ENCODE data around the gene CLDN9. TPM values are rescaled to one million over a fixed set of nuclear protein-coding genes. Genes with fewer than 3 reads are reported as not detected.

Gene CLDN9
- total RNA-seq, 1 donor from 2014 or later: not detected

DNA sequence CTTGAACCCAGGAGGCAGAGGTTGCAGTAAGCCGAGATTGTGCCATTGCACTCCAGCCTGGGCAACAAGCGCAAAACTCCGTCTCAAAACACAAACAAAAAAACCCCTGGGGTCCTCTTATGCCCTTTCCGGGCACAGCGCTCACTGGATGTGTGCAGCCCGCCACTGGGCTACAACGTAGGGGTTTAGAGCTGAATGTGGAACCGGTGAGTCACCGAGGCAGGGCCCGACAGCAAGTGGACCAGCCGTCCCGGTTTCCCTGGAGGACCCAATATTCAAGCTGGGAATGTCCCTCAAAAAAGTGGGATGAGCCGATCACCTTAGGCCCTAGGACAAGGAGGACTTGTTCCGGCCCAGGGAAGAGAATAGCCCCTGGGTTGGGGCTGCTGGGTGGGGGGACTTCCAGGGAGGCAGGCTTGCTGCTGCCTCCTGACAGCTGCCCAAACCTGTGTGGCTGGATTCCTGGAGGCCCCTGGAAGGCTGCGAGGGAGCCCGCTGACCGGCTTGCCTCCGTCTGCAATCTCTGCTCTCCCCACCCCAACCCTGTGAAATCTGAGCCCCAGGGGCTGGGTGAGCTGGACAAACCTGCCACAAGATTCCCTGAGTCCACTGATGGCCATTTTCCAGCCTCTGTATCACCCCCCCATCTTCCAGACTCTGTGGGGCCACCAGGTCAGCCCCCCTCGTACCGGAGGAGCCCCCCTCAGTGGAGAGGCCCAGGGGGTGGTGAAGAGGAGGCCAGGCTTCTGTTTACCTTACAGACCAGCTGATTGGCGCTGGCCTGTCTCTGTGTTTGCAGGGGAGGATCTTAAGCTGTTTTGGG is 2.9 kb upstream of the CLDN9 start:
- H3K36me3 Mint-ChIP-seq (ENCODE audit: unreplicated experiment): no peaks in the 10 kb centered on the region
- H3K4me3 Mint-ChIP-seq (ENCODE audit: unreplicated experiment): no peak overlapping the region
- H3K4me1 Mint-ChIP-seq (ENCODE audit: unreplicated experiment): peaks cover 10% of the 10 kb centered on the region
- TF ChIP-seq, protein P1, sequence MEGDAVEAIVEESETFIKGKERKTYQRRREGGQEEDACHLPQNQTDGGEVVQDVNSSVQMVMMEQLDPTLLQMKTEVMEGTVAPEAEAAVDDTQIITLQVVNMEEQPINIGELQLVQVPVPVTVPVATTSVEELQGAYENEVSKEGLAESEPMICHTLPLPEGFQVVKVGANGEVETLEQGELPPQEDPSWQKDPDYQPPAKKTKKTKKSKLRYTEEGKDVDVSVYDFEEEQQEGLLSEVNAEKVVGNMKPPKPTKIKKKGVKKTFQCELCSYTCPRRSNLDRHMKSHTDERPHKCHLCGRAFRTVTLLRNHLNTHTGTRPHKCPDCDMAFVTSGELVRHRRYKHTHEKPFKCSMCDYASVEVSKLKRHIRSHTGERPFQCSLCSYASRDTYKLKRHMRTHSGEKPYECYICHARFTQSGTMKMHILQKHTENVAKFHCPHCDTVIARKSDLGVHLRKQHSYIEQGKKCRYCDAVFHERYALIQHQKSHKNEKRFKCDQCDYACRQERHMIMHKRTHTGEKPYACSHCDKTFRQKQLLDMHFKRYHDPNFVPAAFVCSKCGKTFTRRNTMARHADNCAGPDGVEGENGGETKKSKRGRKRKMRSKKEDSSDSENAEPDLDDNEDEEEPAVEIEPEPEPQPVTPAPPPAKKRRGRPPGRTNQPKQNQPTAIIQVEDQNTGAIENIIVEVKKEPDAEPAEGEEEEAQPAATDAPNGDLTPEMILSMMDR (IDR thresholded peaks at IDR 0.05): no peak
- peaks cover 50% of the 10 kb centered on the region for H3K27me3 Mint-ChIP-seq (ENCODE audit: unreplicated experiment)
- no peak overlapping the region for H3K27ac Mint-ChIP-seq (ENCODE audit: unreplicated experiment)
- no peak for DNase-seq (ENCODE audit: extremely low spot score, unreplicated experiment)
- H3K9me3 Mint-ChIP-seq (ENCODE audit: unreplicated experiment): no peaks in the 10 kb centered on the region

DNA sequence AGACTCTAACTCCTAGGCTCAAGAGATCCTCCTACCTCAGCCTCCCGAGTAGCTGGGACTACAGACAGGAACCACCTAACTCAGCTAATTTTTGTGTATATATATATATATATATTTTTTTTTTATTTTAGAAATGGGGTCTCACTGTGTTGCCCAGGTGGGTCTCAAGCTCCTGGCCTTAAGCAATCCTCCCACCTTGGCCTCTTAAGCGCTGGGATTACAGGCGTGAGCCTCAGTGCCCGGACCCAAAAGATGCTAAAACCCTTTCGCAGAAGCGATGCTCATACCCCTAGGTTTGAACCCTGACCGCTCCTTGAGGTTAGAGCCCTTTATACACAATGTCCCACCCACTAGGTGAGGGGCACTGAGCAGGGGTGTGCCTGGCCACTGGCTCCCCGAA is 2.2 kb upstream of the CLDN9 start:
- H3K27me3 Mint-ChIP-seq (ENCODE audit: unreplicated experiment): peaks cover 47% of the 10 kb centered on the region
- no peak overlapping the region for H3K4me3 Mint-ChIP-seq (ENCODE audit: unreplicated experiment)
- H3K4me1 Mint-ChIP-seq (ENCODE audit: unreplicated experiment): peaks cover 9% of the 10 kb centered on the region
- no peak for DNase-seq (ENCODE audit: extremely low spot score, unreplicated experiment)
- no peaks in the 10 kb centered on the region for H3K9me3 Mint-ChIP-seq (ENCODE audit: unreplicated experiment)
- no peaks in the 10 kb centered on the region for H3K36me3 Mint-ChIP-seq (ENCODE audit: unreplicated experiment)
- TF ChIP-seq, protein P1 (IDR thresholded peaks at IDR 0.05): no peak
- no peak overlapping the region for H3K27ac Mint-ChIP-seq (ENCODE audit: unreplicated experiment)

DNA sequence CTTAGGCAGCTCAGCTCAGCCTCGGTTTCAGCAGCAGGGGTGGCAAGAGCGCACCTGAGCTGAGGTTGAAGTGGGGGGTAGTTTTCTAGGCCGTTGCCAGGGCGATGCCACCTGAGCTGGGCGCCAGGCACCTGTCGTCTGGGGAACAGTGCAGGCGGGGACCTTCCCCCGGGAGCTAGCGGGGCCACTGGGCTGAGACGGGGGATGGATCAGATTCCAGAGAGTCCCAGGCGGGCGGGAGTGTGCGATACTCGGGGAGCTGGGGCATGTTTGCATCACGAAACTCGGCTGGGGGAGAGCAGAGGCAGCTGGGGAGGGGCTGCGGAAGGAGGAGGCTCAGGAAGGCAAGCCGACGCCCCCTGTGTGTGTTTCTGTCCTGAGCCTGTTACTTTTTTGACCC is 477 bp upstream of the CLDN9 start:
- H3K36me3 Mint-ChIP-seq (ENCODE audit: unreplicated experiment): no peaks in the 10 kb centered on the region
- peaks cover 9% of the 10 kb centered on the region for H3K4me1 Mint-ChIP-seq (ENCODE audit: unreplicated experiment)
- peaks cover 32% of the 10 kb centered on the region for H3K27me3 Mint-ChIP-seq (ENCODE audit: unreplicated experiment)
- H3K9me3 Mint-ChIP-seq (ENCODE audit: unreplicated experiment): no peaks in the 10 kb centered on the region
- H3K27ac Mint-ChIP-seq (ENCODE audit: unreplicated experiment): no peak overlapping the region
- TF ChIP-seq, protein P1 (IDR thresholded peaks at IDR 0.05): no peak
- H3K4me3 Mint-ChIP-seq (ENCODE audit: unreplicated experiment): no peak overlapping the region
- DNase-seq (ENCODE audit: extremely low spot score, unreplicated experiment): no peak

DNA sequence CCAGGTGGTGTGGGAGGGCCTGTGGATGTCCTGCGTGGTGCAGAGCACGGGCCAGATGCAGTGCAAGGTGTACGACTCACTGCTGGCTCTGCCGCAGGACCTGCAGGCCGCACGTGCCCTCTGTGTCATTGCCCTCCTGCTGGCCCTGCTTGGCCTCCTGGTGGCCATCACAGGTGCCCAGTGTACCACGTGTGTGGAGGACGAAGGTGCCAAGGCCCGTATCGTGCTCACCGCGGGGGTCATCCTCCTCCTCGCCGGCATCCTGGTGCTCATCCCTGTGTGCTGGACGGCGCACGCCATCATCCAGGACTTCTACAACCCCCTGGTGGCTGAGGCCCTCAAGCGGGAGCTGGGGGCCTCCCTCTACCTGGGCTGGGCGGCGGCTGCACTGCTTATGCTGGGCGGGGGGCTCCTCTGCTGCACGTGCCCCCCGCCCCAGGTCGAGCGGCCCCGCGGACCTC is 798 bp downstream of the CLDN9 start:
- H3K27me3 Mint-ChIP-seq (ENCODE audit: unreplicated experiment): peaks cover 19% of the 10 kb centered on the region

More for the DNA sequence above, 798 bp downstream of the CLDN9 start:
- Mint-ChIP-seq H3K4me3 (ENCODE audit: unreplicated experiment) (no peak overlapping the region), H3K36me3 (ENCODE audit: unreplicated experiment) (no peaks in the 10 kb centered on the region), H3K4me1 (ENCODE audit: unreplicated experiment) (peaks cover 15% of the 10 kb centered on the region), H3K9me3 (ENCODE audit: unreplicated experiment) (no peaks in the 10 kb centered on the region), H3K27ac (ENCODE audit: unreplicated experiment) (no peak overlapping the region)
- TF ChIP-seq, protein P1 (IDR thresholded peaks at IDR 0.05): no peak
- DNase-seq (ENCODE audit: extremely low spot score, unreplicated experiment): no peak
